Activated naive CD4-positive, alpha-beta T cell treated with anti-CD3 and anti-CD28 coated beads for 36 hours (primary cell): ENCODE measurements around the gene SMAD2. TPM values are rescaled to one million over a fixed set of nuclear protein-coding genes. Genes with fewer than 3 reads are reported as not detected.
"Not testable (repeated sequence)": the region's sequence is repeated elsewhere in the genome, so short reads cannot be mapped to it uniquely, and the experiment has no call there.

Experiments used
- CTCF ChIA-PET: fragments of 350-600 bp; sonication (Branson Sonifier 250); formaldehyde crosslinking; loops from one replicate; lab custom pipeline; 2021; ENCODE audit warnings: antibody characterized with exemption; lab: Charles Lee
- DNase-seq: peaks from one replicate; pipeline ENCODE4 v3.0.0-alpha.2; 2020
- H3K27ac Mint-ChIP-seq: one replicate; pipeline ENCODE4 v1.8.0; 2021; ENCODE audit warnings: mild to moderate bottlenecking, mixed read lengths
- H3K27me3 Mint-ChIP-seq: one replicate; pipeline ENCODE4 v1.8.0; 2021; ENCODE audit warnings: low read depth, mixed read lengths
- H3K36me3 Mint-ChIP-seq: one replicate; pipeline ENCODE4 v1.8.0; 2021; ENCODE audit warnings: low read depth, mixed read lengths
- H3K4me1 Mint-ChIP-seq: one replicate; pipeline ENCODE4 v1.8.0; 2021; ENCODE audit warnings: low read depth, mixed read lengths
- H3K4me3 Mint-ChIP-seq: one replicate; pipeline ENCODE4 v1.8.0; 2021; ENCODE audit warnings: mild to moderate bottlenecking, moderate library complexity, mixed read lengths
- H3K9me3 Mint-ChIP-seq: one replicate; pipeline ENCODE4 v1.8.0; 2021; ENCODE audit warnings: mixed read lengths
- intact Hi-C: fragments of 100-400 bp; cut with micrococcal nuclease; formaldehyde crosslinking; loops from one replicate; pipeline ENCODE4 v1.15.1; 2023
- total RNA-seq, 2 experiments: library from RNA; stranded (reverse); gene quantifications; one replicate each; pipeline ENCODE4 v1.2.3, GENCODE V29; 2021

Gene SMAD2
- total RNA-seq, 2 experiments from 2014 or later = 106 to 116 TPM

DNA sequence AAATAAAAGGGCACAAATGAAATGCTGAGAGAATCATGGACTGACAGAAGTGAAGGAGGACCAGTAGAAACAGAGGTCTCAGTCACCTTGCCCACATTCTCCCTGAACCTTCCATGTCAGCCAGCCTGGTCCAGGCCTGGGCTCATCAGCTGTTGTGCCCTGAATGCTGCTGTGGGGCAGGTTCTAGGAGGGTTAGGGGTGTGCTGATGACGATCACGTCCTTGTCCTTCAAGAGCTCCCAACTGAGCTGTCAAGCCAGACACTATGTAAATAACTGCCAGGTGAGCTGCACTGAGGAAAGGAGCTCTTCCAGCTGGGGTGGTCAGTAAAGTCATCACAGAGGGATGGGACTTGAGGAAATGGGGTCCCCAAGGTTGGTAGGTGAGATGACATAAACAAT is 156.5 kb downstream of the SMAD2 start:
- DNase-seq = no peak
- CTCF ChIA-PET = interaction anchor here (1.0 to 2.5 kb wide), 5 partner anchors 14 to 252 kb away, joined by 3 to 11 read pairs (median 4); no protein-coding TSS in a partner anchor
- H3K27me3 Mint-ChIP-seq = peaks cover 4% of the 10 kb centered on the region
- intact Hi-C loops = loop anchor here (2.0 kb wide), 1 partner anchor 157 kb away; the partner anchor contains the start of gene SMAD2
- no peak overlapping the region for H3K27ac Mint-ChIP-seq
- no peaks in the 10 kb centered on the region for H3K9me3 Mint-ChIP-seq
- H3K4me1 Mint-ChIP-seq = no peaks in the 10 kb centered on the region
- no peak overlapping the region for H3K4me3 Mint-ChIP-seq
- H3K36me3 Mint-ChIP-seq = no peaks in the 10 kb centered on the region

DNA sequence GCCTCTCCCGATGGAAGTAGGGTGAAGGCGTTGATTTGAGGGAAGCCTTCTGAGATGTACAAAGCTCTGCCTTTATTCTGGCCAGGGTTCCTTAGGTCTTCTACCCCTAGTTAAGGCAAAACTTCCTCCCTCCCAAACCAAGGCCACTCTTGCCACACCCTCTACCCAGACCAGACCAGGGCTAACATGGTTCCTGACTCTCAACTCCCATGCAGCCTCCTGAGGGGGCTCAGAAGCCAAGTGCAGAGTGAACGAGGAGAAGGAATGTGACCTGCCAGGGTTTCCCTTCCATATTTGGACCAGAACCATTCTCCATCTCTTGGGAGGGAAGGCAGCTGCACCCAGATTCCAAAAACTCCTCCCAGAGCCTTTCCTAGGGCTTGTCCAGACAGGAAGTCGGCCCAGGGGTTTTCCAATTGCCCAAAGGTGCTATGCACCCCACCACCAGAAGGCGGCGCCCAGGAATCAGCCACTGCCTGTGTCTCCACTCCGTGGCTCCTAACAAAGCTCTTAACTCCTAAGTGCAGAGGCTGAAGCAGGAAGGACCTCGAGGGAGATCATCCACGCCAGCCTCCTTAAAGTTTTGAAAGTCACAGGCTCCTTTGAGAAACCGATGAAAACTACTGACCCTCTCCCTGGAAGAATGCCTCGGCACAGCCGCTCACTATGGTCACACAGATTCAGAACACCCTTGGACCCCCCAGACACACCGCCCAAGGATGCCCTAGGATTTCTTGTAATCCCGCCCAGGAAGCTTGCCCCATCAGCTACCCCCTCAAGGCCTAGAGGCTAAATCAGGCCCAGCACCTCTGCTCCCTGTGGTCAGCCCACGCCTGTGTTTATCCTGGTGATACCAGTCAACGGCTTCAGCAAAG is 157.8 kb downstream of the SMAD2 start:
- CTCF ChIA-PET = interaction anchor here (0.5 to 3.6 kb wide), 14 partner anchors 15 to 672 kb away, joined by 3 to 35 read pairs (median 4); no protein-coding TSS in a partner anchor
- Mint-ChIP-seq H3K4me1 (no peaks in the 10 kb centered on the region), H3K27me3 (peaks cover 4% of the 10 kb centered on the region), H3K9me3 (no peaks in the 10 kb centered on the region), H3K27ac (no peak overlapping the region), H3K36me3 (no peaks in the 10 kb centered on the region), H3K4me3 (no peak overlapping the region)
- intact Hi-C loops = loop anchor here (1.0 to 2.0 kb wide), 4 partner anchors 158 to 674 kb away; partner anchors contain the start of gene SMAD2
- peak; percentile 75 for DNase-seq

DNA sequence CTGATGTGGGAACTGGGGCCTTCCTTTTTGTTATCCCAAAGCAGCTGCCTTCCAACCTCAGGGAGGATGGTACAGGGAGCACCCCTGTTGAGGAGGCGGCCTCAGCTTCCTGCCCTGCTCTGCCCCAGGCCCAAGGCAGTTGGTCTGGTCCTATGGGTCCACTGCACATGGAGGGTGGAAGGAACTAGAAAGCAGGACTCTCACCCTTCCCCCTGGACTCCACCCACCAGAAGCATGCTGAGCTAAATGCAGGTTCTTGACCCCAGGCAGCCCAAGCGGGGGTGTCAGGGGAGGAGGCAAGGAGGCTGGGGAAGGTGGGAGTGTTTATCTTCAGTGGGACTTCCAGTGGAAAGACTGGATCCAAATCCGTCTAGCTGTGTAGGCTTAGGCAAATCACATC is 158.5 kb downstream of the SMAD2 start:
- no peak overlapping the region for H3K4me3 Mint-ChIP-seq
- no peak for DNase-seq
- H3K36me3 Mint-ChIP-seq = no peaks in the 10 kb centered on the region
- no peaks in the 10 kb centered on the region for H3K9me3 Mint-ChIP-seq
- no peaks in the 10 kb centered on the region for H3K4me1 Mint-ChIP-seq
- CTCF ChIA-PET = interaction anchor here (0.7 to 3.6 kb wide), 11 partner anchors 15 to 673 kb away, joined by 3 to 35 read pairs (median 4); no protein-coding TSS in a partner anchor
- intact Hi-C loops = loop anchor here (1.0 to 2.0 kb wide), 4 partner anchors 159 to 674 kb away; partner anchors contain the start of gene SMAD2
- H3K27me3 Mint-ChIP-seq = peaks cover 4% of the 10 kb centered on the region
- no peak overlapping the region for H3K27ac Mint-ChIP-seq

DNA sequence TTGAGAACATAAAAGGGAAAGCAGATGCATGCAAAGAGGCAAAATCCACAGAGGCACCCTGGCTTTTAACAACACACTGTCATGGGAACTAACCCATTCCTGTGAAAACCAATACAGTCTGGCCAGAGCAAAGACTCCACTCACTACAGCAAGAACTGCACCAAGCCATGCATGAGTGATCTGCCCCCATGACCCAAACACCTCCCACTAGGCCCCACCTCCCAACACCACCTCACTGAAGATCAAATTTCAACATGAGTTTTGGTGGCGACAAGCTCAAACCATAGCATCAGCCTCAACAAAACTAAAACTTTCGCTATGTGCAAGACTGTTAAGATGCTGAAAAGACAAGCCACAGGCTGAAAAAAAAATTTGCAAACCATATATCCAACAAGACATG is 162.8 kb downstream of the SMAD2 start:
- no peak overlapping the region for H3K4me3 Mint-ChIP-seq
- H3K27me3 Mint-ChIP-seq = no peaks in the 10 kb centered on the region
- H3K36me3 Mint-ChIP-seq = no peaks in the 10 kb centered on the region
- intact Hi-C loops = no loop called here
- CTCF ChIA-PET = no interaction called here
- no peaks in the 10 kb centered on the region for H3K4me1 Mint-ChIP-seq
- no peak for DNase-seq
- no peaks in the 10 kb centered on the region for H3K9me3 Mint-ChIP-seq
- H3K27ac Mint-ChIP-seq = no peak overlapping the region

DNA sequence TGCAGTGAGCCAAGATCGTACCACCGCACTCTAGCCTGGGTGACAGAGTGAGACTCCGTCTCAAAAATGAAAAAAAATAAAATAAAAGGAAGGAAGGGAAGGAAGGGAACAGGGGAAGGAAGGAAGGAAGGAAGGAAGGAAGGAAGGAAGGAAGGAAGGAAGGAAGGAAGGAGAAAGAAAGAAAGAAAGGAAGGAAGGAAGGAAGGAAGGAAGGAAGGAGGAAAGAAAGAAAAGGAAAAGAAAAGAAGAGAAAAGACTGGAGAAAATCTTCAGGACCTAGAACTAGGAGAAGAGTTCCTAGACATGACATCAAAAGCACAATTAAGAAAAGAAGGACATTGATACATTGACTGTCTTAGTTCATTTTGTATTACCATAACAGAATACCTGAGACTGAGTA is 163.3 kb downstream of the SMAD2 start:
- DNase-seq, H3K36me3 Mint-ChIP-seq, CTCF ChIA-PET, H3K27me3 Mint-ChIP-seq, H3K4me1 Mint-ChIP-seq, H3K4me3 Mint-ChIP-seq, H3K9me3 Mint-ChIP-seq, intact Hi-C loops, H3K27ac Mint-ChIP-seq: not testable (repeated sequence)
